ENCODE measurements around the gene PFKP.
"Not testable (repeated sequence)": the region's sequence is repeated elsewhere in the genome, so short reads cannot be mapped to it uniquely, and the experiment has no call there.

The PFKP gene

GRCh38 chr10:3169271-3169670 is 101.9 kb downstream of the PFKP start:
- no peak for TF ChIP-seq CTCF (conservative IDR thresholded peaks at IDR 0.05; ENCODE audit: low read depth)
- DNase-seq (ENCODE audit: low spot score) = no peak
- CTCF ChIA-PET = interaction anchor here (0.6 kb wide), 1 partner anchor 615 kb away, joined by 5 read pairs; no protein-coding TSS in a partner anchor
- POLR2A ChIA-PET (ENCODE audit: low non-redundant PET) = no interaction called here
- no peak overlapping the region for H3K27ac ChIP-seq

GRCh38 chr10:3169673-3170072 is 102.3 kb downstream of the PFKP start:
- POLR2A ChIA-PET (ENCODE audit: low non-redundant PET) = no interaction called here
- no peak for DNase-seq (ENCODE audit: low spot score)
- no peak overlapping the region for H3K27ac ChIP-seq
- no peak for TF ChIP-seq CTCF (conservative IDR thresholded peaks at IDR 0.05; ENCODE audit: low read depth)
- CTCF ChIA-PET = interaction anchor here (0.6 kb wide), 1 partner anchor 615 kb away, joined by 5 read pairs; no protein-coding TSS in a partner anchor

GRCh38 chr10:3171488-3171887 is 104.1 kb downstream of the PFKP start:
- peak overlapping the region; percentile 84 for H3K27ac ChIP-seq
- POLR2A ChIA-PET (ENCODE audit: low non-redundant PET); CTCF ChIA-PET: not testable (repeated sequence)

GRCh38 chr10:3172081-3172445 is 104.7 kb downstream of the PFKP start:
- peak overlapping the region; percentile 84 for H3K27ac ChIP-seq
- peak; percentile 29 for DNase-seq (ENCODE audit: low spot score)
- TF ChIP-seq CTCF (conservative IDR thresholded peaks at IDR 0.05; ENCODE audit: low read depth) = no peak
- POLR2A ChIA-PET (ENCODE audit: low non-redundant PET) = interaction anchor here (1.0 kb wide), 1 partner anchor 81 kb away, joined by 4 read pairs; no protein-coding TSS in a partner anchor
- CTCF ChIA-PET = no interaction called here

More at GRCh38 chr10:3171488-3171887, 104.1 kb downstream of the PFKP start:
- not testable (repeated sequence) for DNase-seq (ENCODE audit: low spot score)

DNA sequence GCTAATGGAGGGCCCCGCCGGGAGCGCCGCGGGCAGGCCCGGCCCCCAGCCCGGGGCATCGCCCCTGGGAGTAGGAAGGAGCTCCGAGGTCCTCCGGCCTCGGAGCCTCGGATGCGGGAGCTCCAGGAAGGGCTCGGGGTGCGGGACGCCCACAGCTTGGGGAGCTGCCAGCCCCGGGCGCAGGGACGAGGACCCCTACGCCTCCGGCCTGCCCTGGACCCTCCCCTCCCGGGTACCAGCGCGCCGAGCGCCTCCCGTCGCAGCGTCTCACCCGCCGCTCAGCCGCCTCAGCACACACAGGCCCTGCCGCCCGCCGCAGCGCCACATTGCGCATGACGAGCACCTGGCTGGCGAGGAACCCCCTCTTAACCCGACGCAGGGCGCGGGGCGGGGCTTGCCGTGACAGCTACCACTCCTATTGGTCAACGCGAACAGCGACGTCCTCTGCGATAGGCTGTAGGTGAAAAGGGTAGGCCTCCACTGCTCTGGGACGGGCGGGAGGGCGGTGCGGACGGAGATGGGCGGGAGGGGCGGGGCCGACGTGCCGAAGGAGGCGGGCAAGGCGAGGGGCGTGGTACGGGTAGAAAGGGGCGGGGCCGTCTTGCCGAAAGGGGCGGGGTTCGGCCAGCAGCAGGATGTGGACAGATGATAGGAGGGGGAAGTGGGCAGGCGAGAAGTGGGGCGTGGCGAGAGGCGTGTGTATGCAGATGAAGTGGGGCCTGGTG is 105.3 kb downstream of the PFKP start, which contains the start of gene PITRM1:
PITRM1 (minus strand) TSS at position 337 of the 725 bp plus-strand sequence; CDS start at position 327, 10 bp downstream.
- no peak for TF ChIP-seq CTCF (conservative IDR thresholded peaks at IDR 0.05; ENCODE audit: low read depth)
- CTCF ChIA-PET = interaction anchor here (1.0 kb wide), 1 partner anchor 25 kb away, joined by 3 read pairs; no protein-coding TSS in a partner anchor
- POLR2A ChIA-PET (ENCODE audit: low non-redundant PET) = interaction anchor here (1.0 kb wide), 1 partner anchor 82 kb away, joined by 4 read pairs; no protein-coding TSS in a partner anchor
- DNase-seq (ENCODE audit: low spot score) = peak; percentile 97
- H3K27ac ChIP-seq = peak within 1 kb of the TSS; percentile 84

DNA sequence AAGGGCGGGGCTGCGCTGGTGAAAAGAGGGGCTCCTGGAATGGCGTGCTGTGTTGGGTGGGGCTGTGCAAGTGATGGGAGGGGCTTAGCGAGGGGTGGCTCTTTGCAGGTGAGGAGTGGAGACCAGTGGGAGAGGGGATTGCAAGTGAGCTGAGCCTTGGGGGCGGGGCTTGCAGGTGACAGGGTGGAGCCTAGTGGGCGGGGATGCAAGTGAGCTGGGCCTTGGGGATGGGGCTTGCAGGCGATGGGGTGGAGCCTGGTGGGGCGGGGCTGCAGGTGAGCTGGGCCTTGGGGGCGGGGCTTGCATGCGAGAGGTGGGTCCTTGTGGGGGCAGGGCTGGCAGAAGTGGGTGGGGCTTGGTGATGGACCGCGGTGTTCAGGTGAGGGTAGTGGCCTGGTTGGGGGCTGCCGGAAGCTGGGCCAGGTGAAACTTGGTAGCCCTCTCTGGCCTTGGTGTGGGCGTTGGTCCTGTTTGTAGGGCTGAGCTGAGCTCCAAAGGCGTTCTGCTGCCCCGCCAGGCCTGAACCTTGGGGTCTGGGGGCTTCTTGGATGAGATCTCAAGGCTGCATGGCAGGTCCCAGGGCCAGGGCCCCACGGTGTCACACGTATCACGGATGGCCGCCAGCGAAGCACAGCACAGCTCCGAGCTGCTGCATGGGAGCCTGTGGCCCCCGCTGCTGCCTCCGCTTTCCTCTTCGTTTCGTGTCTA is 106.0 kb downstream of the PFKP start:
- POLR2A ChIA-PET (ENCODE audit: low non-redundant PET) = no interaction called here
- TF ChIP-seq CTCF (conservative IDR thresholded peaks at IDR 0.05; ENCODE audit: low read depth) = no peak
- peak; percentile 89 for DNase-seq (ENCODE audit: low spot score)
- H3K27ac ChIP-seq = peak overlapping the region; percentile 84
- CTCF ChIA-PET = interaction anchor here (1.0 kb wide), 1 partner anchor 24 kb away, joined by 3 read pairs; no protein-coding TSS in a partner anchor

All from RWPE1 (cell line).